ENCODE results near the gene LAMB3.
A peak's percentile ranks its signal among the peaks of the same experiment; 100 is the strongest.

Gene LAMB3

GRCh38 chr1:209630383-209631225 lies 21.6 kb downstream of the LAMB3 start:
- DNase-seq = no peak

- no peak for DNase-seq
Measured at GRCh38 chr1:209629621-209630382, 22.4 kb downstream of the LAMB3 start.

- DNase-seq = peak; percentile 63
Measured at GRCh38 chr1:209628618-209629299, 23.5 kb downstream of the LAMB3 start.

- peak; percentile 85 for DNase-seq
Measured at GRCh38 chr1:209627732-209628196, 24.5 kb downstream of the LAMB3 start.

GRCh38 chr1:209627027-209627731 lies 25.0 kb downstream of the LAMB3 start:
- no peak for DNase-seq

- DNase-seq = no peak
Measured at GRCh38 chr1:209626346-209627026, 25.7 kb downstream of the LAMB3 start.

GRCh38 chr1:209625791-209626285 lies 26.4 kb downstream of the LAMB3 start:
- no peak for DNase-seq

- no peak for DNase-seq
Measured at GRCh38 chr1:209624558-209625549, 27.4 kb downstream of the LAMB3 start.

GRCh38 chr1:209622841-209623829 lies 29.1 kb downstream of the LAMB3 start:
- DNase-seq = no peak

GRCh38 chr1:209621741-209622655 lies 30.2 kb downstream of the LAMB3 start:
- DNase-seq = no peak

GRCh38 chr1:209621286-209621685 lies 30.9 kb downstream of the LAMB3 start:
- no peak for DNase-seq

- DNase-seq = no peak
Measured at GRCh38 chr1:209620487-209620884, 31.7 kb downstream of the LAMB3 start.

GRCh38 chr1:209619696-209620486 lies 32.3 kb downstream of the LAMB3 start:
- no peak for DNase-seq

GRCh38 chr1:209618756-209619420 lies 33.3 kb downstream of the LAMB3 start:
- DNase-seq = no peak

GRCh38 chr1:209618291-209618690 lies 33.9 kb downstream of the LAMB3 start:
- DNase-seq = no peak

- no peak for DNase-seq
Measured at GRCh38 chr1:209617755-209618154, 34.5 kb downstream of the LAMB3 start.
